Trophoblast cell (in vitro differentiated cells and primary cell): ENCODE measurements around the gene PAX1.
A peak's percentile ranks its signal among the peaks of the same experiment; 100 is the strongest.

Source experiments
- DNase-seq, 2 donors: peaks; one replicate each; pipeline ENCODE4 v3.0.0-alpha.2; 2016
- H2AFZ ChIP-seq: 2 replicates; pipeline ENCODE4 v1.6.1; 2013; ENCODE audit warnings: low read length, moderate library complexity, mild to moderate bottlenecking; ENCODE audit not compliant: insufficient read depth, poor library complexity
- H2AK5ac ChIP-seq: 2 replicates; pipeline ENCODE4 v1.6.1; 2013; ENCODE audit warnings: mild to moderate bottlenecking, low read length
- H2BK120ac ChIP-seq: 2 replicates; pipeline ENCODE4 v1.6.1; 2013; ENCODE audit warnings: low read length, mild to moderate bottlenecking, moderate library complexity; ENCODE audit not compliant: insufficient read depth, poor library complexity
- H2BK12ac ChIP-seq: 2 replicates; pipeline ENCODE4 v1.6.1; 2013; ENCODE audit warnings: mild to moderate bottlenecking, low read length, moderate library complexity
- H2BK5ac ChIP-seq: 2 replicates; pipeline ENCODE4 v1.6.1; 2013; ENCODE audit warnings: low read length, low read depth, moderate library complexity, mild to moderate bottlenecking; ENCODE audit not compliant: poor library complexity
- H3K14ac ChIP-seq: 2 replicates; pipeline ENCODE4 v1.6.1; 2013; ENCODE audit warnings: mild to moderate bottlenecking, low read length
- H3K18ac ChIP-seq: 2 replicates; pipeline ENCODE4 v1.6.1; 2013; ENCODE audit warnings: mild to moderate bottlenecking, low read length
- H3K23ac ChIP-seq: 2 replicates; pipeline ENCODE4 v1.6.1; 2013; ENCODE audit warnings: low read length
- H3K27ac ChIP-seq: 2 replicates; pipeline ENCODE4 v1.5.1; 2013; ENCODE audit warnings: low read depth, mild to moderate bottlenecking, inconsistent platforms, low read length, moderate library complexity
- H3K27me3 ChIP-seq: 2 replicates; pipeline ENCODE4 v1.6.1; 2013; ENCODE audit warnings: inconsistent platforms, mild to moderate bottlenecking, low read length, moderate library complexity; ENCODE audit not compliant: insufficient read depth
- H3K36me3 ChIP-seq, 2 experiments: 1 replicate in 1 of 2; 2 replicates in 1 of 2; pipeline ENCODE4 v1.6.1; 2013; ENCODE audit warnings: low read length in 2 of 2, mild to moderate bottlenecking in 2 of 2, moderate library complexity in 1 of 2; ENCODE audit not compliant: insufficient read depth in 2 of 2, control insufficient read depth in 1 of 2
- H3K4ac ChIP-seq: 2 replicates; pipeline ENCODE4 v1.6.1; 2013; ENCODE audit warnings: low read depth, mild to moderate bottlenecking, low read length, moderate library complexity
- H3K4me1 ChIP-seq, 2 experiments: 1 replicate in 1 of 2; 2 replicates in 1 of 2; pipeline ENCODE4 v1.6.1; 2013; ENCODE audit warnings: low read length in 2 of 2, mild to moderate bottlenecking in 2 of 2, moderate library complexity in 1 of 2; ENCODE audit not compliant: insufficient read depth in 2 of 2, control insufficient read depth in 1 of 2
- H3K4me2 ChIP-seq: 2 replicates; pipeline ENCODE4 v1.6.1; 2013; ENCODE audit warnings: inconsistent platforms, mild to moderate bottlenecking, low read length, moderate library complexity
- H3K4me3 ChIP-seq: 2 replicates; pipeline ENCODE4 v1.5.1; 2013; ENCODE audit warnings: mild to moderate bottlenecking, low read depth, low read length, inconsistent platforms
- H3K79me1 ChIP-seq: one replicate; pipeline ENCODE4 v1.6.1; 2013; ENCODE audit warnings: low read length
- H3K79me2 ChIP-seq: 2 replicates; pipeline ENCODE4 v1.6.1; 2013; ENCODE audit warnings: low read length, mild to moderate bottlenecking; ENCODE audit not compliant: control insufficient read depth, insufficient read depth, poor library complexity
- H3K9ac ChIP-seq: 2 replicates; pipeline ENCODE4 v1.6.1; 2013; ENCODE audit warnings: mild to moderate bottlenecking, low read length
- H3K9me3 ChIP-seq: 2 replicates; pipeline ENCODE4 v1.6.1; 2013; ENCODE audit warnings: low read depth, mild to moderate bottlenecking, control low read depth, inconsistent platforms, low read length; ENCODE audit not compliant: insufficient read depth
- H4K12ac ChIP-seq: 2 replicates; pipeline ENCODE4 v1.6.1; 2013; ENCODE audit warnings: low read depth, mild to moderate bottlenecking, low read length, moderate library complexity
- H4K8ac ChIP-seq: 2 replicates; pipeline ENCODE4 v1.6.1; 2013; ENCODE audit warnings: low read depth, mild to moderate bottlenecking, low read length, moderate library complexity
- H4K91ac ChIP-seq: one replicate; pipeline ENCODE4 v1.6.1; 2013; ENCODE audit warnings: low read depth, mild to moderate bottlenecking, low read length, moderate library complexity
- WGBS: extraction: QIAGEN DNeasy Blood & Tissue Kit; methylation state at CpG from one replicate; pipeline ENCODE4 v1.1.7; 2013; ENCODE audit warnings: missing lambda C conversion rate; ENCODE audit not compliant: insufficient read length, insufficient coverage; ENCODE audit errors: extremely low coverage; 5-methylcytosine and 5-hydroxymethylcytosine counted together

The PAX1 gene

DNA sequence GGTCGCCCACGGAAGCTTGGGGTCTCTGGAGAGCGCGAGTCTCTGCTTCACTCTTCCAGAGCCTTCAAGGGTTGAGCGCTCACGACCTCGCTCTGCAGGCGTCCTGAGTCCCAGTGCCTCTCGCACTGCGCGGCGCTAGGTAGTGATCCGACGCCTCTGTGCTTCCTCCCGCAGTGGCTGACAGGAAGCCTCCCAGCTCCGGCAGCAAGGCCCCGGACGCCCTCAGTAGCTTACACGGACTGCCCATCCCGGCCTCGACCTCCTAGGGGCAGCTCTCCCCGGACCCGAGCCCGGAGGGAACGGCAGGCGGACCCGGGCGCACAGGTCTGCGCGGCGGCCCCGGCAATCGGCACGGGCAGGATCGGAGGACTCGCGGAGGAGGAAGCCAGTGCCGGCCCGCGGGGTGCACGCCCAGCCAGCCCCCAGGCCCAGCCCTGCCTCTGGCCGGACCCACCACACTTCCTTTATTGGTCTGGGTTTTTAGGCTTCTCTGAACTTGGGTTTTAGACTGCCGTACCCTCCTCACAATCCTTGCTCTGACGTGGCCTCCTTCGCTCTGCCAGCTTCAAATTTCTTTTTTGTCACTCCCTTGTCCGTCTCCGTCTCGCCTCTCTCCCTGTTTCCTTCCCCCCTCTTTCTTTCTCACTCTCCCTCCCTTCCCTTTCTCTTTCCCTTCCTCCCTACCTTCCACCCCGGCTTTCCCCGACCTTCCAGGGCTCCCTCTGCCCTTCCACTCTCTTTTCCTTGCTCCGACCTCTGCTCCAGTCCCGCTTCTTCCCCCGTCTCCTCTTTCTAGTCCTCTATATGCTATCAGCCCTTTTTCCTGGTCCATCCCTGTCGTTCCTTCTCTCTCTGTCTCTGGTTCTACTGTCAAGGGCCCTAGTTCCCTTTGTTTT is 9.1 kb downstream of the PAX1 start:
- Histone ChIP-seq H3K4me2 (peak overlapping the region; percentile 42), H2AFZ (no peak overlapping the region), H4K12ac (no peak overlapping the region), H2BK5ac (no peak overlapping the region), H3K79me1 (no peaks in the 10 kb centered on the region), H3K9ac (no peak overlapping the region), H3K14ac (no peak overlapping the region), H3K4me3 (no peak overlapping the region), H3K23ac (no peak overlapping the region), H2BK12ac (no peak overlapping the region), H3K27ac (no peak overlapping the region), H3K4ac (no peak overlapping the region), H3K27me3 (peaks cover 56% of the 10 kb centered on the region), H3K36me3 (no peaks in the 10 kb centered on the region), H4K91ac (no peak overlapping the region), H3K79me2 (no peaks in the 10 kb centered on the region), H3K4me1 (peaks cover 3 to 7% of the 10 kb centered on the region in 2 experiments), H3K9me3 (peaks cover 5% of the 10 kb centered on the region), H2AK5ac (no peak overlapping the region), H4K8ac (no peak overlapping the region), H3K18ac (no peak overlapping the region), H2BK120ac (no peak overlapping the region)
- no peak for DNase-seq
- 65% methylated on average over 2 of the region's 54 CpGs for WGBS

DNA sequence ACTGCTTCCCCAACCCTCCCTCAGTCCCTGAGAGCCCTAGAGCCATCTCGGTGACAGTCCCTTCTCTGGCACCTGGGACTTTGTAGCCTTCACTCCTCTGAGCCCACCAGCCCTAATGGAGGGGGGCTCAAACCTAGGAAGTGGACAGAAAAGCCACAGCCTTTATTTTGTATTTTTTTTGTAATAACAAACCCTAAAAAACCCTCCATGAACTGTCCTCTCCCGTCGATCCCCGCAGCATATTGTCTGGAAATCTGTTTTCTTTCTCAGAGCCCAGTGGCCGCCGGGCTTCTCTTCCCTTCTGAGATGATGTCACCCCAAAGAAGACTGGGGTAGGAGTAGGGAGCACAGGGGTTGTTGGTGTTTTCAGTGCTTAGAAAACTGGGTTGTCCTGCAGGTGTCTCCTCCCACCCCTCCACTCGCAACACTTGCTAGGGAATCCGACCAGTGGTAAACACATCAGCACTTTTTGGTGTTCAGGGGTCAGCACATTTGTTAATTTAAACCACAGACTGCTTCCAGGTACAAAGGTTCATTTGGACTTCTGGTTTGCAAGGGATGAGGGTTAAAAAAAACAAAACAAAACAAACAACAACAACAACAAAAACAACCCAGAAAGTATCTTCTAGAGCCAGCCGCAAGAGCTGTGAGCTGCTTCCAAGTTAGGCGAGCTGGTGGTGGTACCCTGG is 9.9 kb downstream of the PAX1 start:
- Histone ChIP-seq H4K91ac (no peak overlapping the region), H3K18ac (no peak overlapping the region)

DNA sequence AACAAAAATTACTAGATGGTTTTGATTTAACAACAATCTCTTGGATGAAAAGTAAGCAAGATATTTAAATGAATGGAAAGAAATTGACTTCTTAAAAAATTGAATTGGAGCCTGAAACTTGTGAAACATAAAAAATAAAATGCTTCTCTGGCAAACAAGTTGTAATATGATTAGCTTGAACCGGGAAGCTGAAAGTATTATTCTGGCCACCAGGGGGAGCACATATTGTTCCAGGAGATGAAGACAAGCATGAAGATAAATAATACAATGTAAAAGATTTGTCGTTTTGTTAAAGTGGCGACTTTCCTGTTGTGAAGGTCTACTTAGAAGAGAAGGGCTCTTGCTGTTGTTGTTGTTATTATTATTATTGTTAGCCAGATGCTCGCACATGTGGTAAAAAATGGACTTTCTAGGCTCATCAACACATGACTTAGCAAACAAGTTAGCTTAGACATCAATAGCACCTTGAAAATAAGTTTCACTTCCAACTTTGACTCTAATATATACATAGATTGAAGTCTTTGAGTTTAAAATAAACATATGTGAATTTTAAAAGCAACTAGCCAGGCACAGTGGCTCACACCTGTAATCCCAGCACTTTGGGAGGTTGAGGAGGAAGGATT is 14.2 kb downstream of the PAX1 start:
- no peak overlapping the region for H3K9ac ChIP-seq
- WGBS = no CpG with 5 or more reads among the region's 4 CpGs
- no peaks in the 10 kb centered on the region for H3K36me3 ChIP-seq
- no peak overlapping the region for H3K4me3 ChIP-seq
- no peak overlapping the region for H3K18ac ChIP-seq
- no peak overlapping the region for H3K14ac ChIP-seq
- H3K9me3 ChIP-seq = no peaks in the 10 kb centered on the region
- H4K91ac ChIP-seq = no peak overlapping the region
- no peak overlapping the region for H2BK120ac ChIP-seq
- H3K4me1 ChIP-seq = peaks cover 1% of the 10 kb centered on the region in 2 experiments
- peaks cover 23% of the 10 kb centered on the region for H3K27me3 ChIP-seq
- H2AK5ac ChIP-seq = no peak overlapping the region
- no peak overlapping the region for H4K8ac ChIP-seq
- H3K23ac ChIP-seq = no peak overlapping the region
- no peak overlapping the region for H3K27ac ChIP-seq
- H3K4ac ChIP-seq = no peak overlapping the region
- no peaks in the 10 kb centered on the region for H3K79me1 ChIP-seq
- no peaks in the 10 kb centered on the region for H3K79me2 ChIP-seq
- DNase-seq = peak; percentile 51 to 85
- H2BK5ac ChIP-seq = no peak overlapping the region
- no peak overlapping the region for H3K4me2 ChIP-seq
- no peak overlapping the region for H2AFZ ChIP-seq
- no peak overlapping the region for H4K12ac ChIP-seq
- no peak overlapping the region for H2BK12ac ChIP-seq

More for the DNA sequence above, 9.9 kb downstream of the PAX1 start:
- no peak overlapping the region for H2BK12ac ChIP-seq
- no peak overlapping the region for H3K9ac ChIP-seq
- no peak overlapping the region for H2BK5ac ChIP-seq
- no CpG with 5 or more reads among the region's 10 CpGs for WGBS
- peaks cover 50% of the 10 kb centered on the region for H3K27me3 ChIP-seq
- H3K9me3 ChIP-seq = peaks cover 5% of the 10 kb centered on the region
- H4K12ac ChIP-seq = no peak overlapping the region
- no peak overlapping the region for H3K27ac ChIP-seq
- H3K36me3 ChIP-seq = no peaks in the 10 kb centered on the region
- no peak for DNase-seq
- no peak overlapping the region for H4K8ac ChIP-seq
- no peak overlapping the region for H3K4ac ChIP-seq
- no peak overlapping the region for H2BK120ac ChIP-seq
- H3K4me2 ChIP-seq = no peak overlapping the region
- H3K4me1 ChIP-seq = peaks cover 3 to 7% of the 10 kb centered on the region in 2 experiments
- no peak overlapping the region for H2AFZ ChIP-seq
- no peaks in the 10 kb centered on the region for H3K79me2 ChIP-seq
- no peaks in the 10 kb centered on the region for H3K79me1 ChIP-seq
- H2AK5ac ChIP-seq = no peak overlapping the region
- no peak overlapping the region for H3K14ac ChIP-seq
- H3K23ac ChIP-seq = no peak overlapping the region
- no peak overlapping the region for H3K4me3 ChIP-seq

DNA sequence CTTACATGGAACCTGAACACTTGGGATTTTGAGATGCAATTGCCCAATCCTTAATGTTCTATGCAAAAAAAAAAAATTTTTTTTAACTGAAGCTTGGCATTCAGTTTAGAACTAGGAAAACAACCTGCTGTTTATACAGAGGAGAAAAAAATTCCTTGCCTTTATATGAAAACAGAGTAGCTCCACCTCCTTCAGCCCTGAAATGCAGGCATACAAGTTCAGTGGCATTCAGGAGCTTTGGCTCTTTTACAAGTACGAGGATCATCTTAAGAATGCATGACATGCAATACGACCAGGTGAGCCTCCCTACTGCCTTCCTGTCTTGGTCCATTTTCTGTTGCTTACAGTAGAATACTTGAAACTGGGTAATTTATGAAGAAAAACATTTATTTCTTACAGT is 20.4 kb downstream of the PAX1 start:
- Histone ChIP-seq H3K14ac (no peak overlapping the region), H3K18ac (no peak overlapping the region), H4K8ac (no peak overlapping the region), H3K4me1 (peaks cover 6 to 7% of the 10 kb centered on the region in 2 experiments), H3K79me1 (no peaks in the 10 kb centered on the region), H2AK5ac (no peak overlapping the region), H4K12ac (no peak overlapping the region), H2BK120ac (no peak overlapping the region), H3K4ac (no peak overlapping the region), H3K79me2 (no peaks in the 10 kb centered on the region), H2BK12ac (no peak overlapping the region), H3K27me3 (no peaks in the 10 kb centered on the region), H3K9ac (no peak overlapping the region), H3K36me3 (no peaks in the 10 kb centered on the region), H2BK5ac (no peak overlapping the region), H3K4me3 (no peak overlapping the region), H3K9me3 (no peaks in the 10 kb centered on the region), H3K27ac (no peak overlapping the region), H3K23ac (no peak overlapping the region), H2AFZ (no peak overlapping the region), H4K91ac (no peak overlapping the region), H3K4me2 (peak overlapping the region; percentile 28)
- DNase-seq = peak; percentile 87 to 94
- no CpG with 5 or more reads among the region's 2 CpGs for WGBS
